ENCODE results near the gene FLVCR2. TPM values are rescaled to one million over a fixed set of nuclear protein-coding genes. Genes with fewer than 3 reads are reported as not detected.

The FLVCR2 gene
- total RNA-seq, 2 experiments from 2014 or later: 0.50 to 4.4 TPM

GRCh38 chr14:75577729-75578101 is 705 bp upstream of the FLVCR2 start:
- Mint-ChIP-seq H3K4me3 (peak overlapping the region; percentile 77), H3K9me3 (no peaks in the 10 kb centered on the region), H3K27me3 (peaks cover 3% of the 10 kb centered on the region), H3K27ac (peak overlapping the region; percentile 59), H3K36me3 (ENCODE audit: low read depth) (no peaks in the 10 kb centered on the region), H3K4me1 (ENCODE audit: low read depth) (peaks cover 20% of the 10 kb centered on the region)
- ATAC-seq (peak; percentile 93), DNase-seq (peak; percentile 88)
- CTCF ChIA-PET: interaction anchor here (0.9 to 12.0 kb wide), 49 partner anchors 10 to 410 kb away, joined by 3 to 281 read pairs (median 5); partner anchors contain the start of genes ERG28, IFT43 and TTLL5
- peak; percentile 66 for TF ChIP-seq CTCF (IDR thresholded peaks at IDR 0.05)
- POLR2A ChIA-PET: interaction anchor here (0.9 to 1.7 kb wide), 5 partner anchors 10 to 276 kb away, joined by 3 to 5 read pairs (median 4); no protein-coding TSS in a partner anchor
- intact Hi-C loops (cut with micrococcal nuclease): loop anchor here (1.0 kb wide), 1 partner anchor 77 kb away; no protein-coding TSS in a partner anchor

- Mint-ChIP-seq H3K36me3 (ENCODE audit: low read depth) (no peaks in the 10 kb centered on the region), H3K27me3 (peaks cover 3% of the 10 kb centered on the region), H3K4me1 (ENCODE audit: low read depth) (peaks cover 20% of the 10 kb centered on the region), H3K4me3 (peak overlapping the region; percentile 77), H3K9me3 (no peaks in the 10 kb centered on the region), H3K27ac (no peak overlapping the region)
- CTCF ChIA-PET: interaction anchor here (1.0 to 12.0 kb wide), 12 partner anchors 9 to 400 kb away, joined by 3 to 281 read pairs (median 7); partner anchors contain the start of genes ERG28 and TTLL5
- ATAC-seq (peak; percentile 6), DNase-seq (no peak)
- TF ChIP-seq CTCF (IDR thresholded peaks at IDR 0.05): no peak
- POLR2A ChIA-PET: interaction anchor here (0.7 to 1.7 kb wide), 3 partner anchors 10 to 72 kb away, joined by 3 to 4 read pairs (median 3); no protein-coding TSS in a partner anchor
- intact Hi-C loops (cut with micrococcal nuclease): no loop called here
These were observed 442 bp downstream of the FLVCR2 start for GRCh38 chr14:75578786-75579337.

- no peak for ATAC-seq
- peaks cover 3% of the 10 kb centered on the region for H3K27me3 Mint-ChIP-seq
- no peak for TF ChIP-seq CTCF (IDR thresholded peaks at IDR 0.05)
- peak overlapping the region; percentile 77 for H3K4me3 Mint-ChIP-seq
- H3K36me3 Mint-ChIP-seq (ENCODE audit: low read depth): no peaks in the 10 kb centered on the region
- no peak overlapping the region for H3K27ac Mint-ChIP-seq
- intact Hi-C loops (cut with micrococcal nuclease): no loop called here
- no peak for DNase-seq
- peaks cover 20% of the 10 kb centered on the region for H3K4me1 Mint-ChIP-seq (ENCODE audit: low read depth)
- no peaks in the 10 kb centered on the region for H3K9me3 Mint-ChIP-seq
- ChIA-PET CTCF (interaction anchor here (1.5 to 12.0 kb wide), 4 partner anchors 18 to 129 kb away, joined by 3 to 281 read pairs (median 22); partner anchors contain the start of genes ERG28 and TTLL5), POLR2A (interaction anchor here (1.4 to 1.7 kb wide), 2 partner anchors 40 to 71 kb away, joined by 3 to 4 read pairs; no protein-coding TSS in a partner anchor)
These were observed 981 bp downstream of the FLVCR2 start for GRCh38 chr14:75579338-75579864.

- Mint-ChIP-seq H3K27ac (no peak overlapping the region), H3K36me3 (ENCODE audit: low read depth) (no peaks in the 10 kb centered on the region), H3K4me3 (peak overlapping the region; percentile 77), H3K9me3 (no peaks in the 10 kb centered on the region), H3K27me3 (peaks cover 3% of the 10 kb centered on the region), H3K4me1 (ENCODE audit: low read depth) (peaks cover 20% of the 10 kb centered on the region)
- TF ChIP-seq CTCF (IDR thresholded peaks at IDR 0.05): no peak
- intact Hi-C loops (cut with micrococcal nuclease): no loop called here
- POLR2A ChIA-PET: interaction anchor here (1.4 kb wide), 1 partner anchor 71 kb away, joined by 3 read pairs; no protein-coding TSS in a partner anchor
- CTCF ChIA-PET: interaction anchor here (3.6 to 12.0 kb wide), 2 partner anchors 18 to 75 kb away, joined by 29 to 281 read pairs; partner anchors contain the start of genes ERG28 and TTLL5
- no peak for DNase-seq
- ATAC-seq: no peak
These were observed 1.5 kb downstream of the FLVCR2 start for GRCh38 chr14:75579882-75580281.

- Mint-ChIP-seq H3K4me1 (ENCODE audit: low read depth) (no peaks in the 10 kb centered on the region), H3K27ac (no peak overlapping the region), H3K36me3 (ENCODE audit: low read depth) (no peaks in the 10 kb centered on the region), H3K9me3 (no peaks in the 10 kb centered on the region), H3K27me3 (no peaks in the 10 kb centered on the region), H3K4me3 (no peak overlapping the region)
- intact Hi-C loops (cut with micrococcal nuclease): no loop called here
- DNase-seq (no peak), ATAC-seq (no peak)
- POLR2A ChIA-PET: no interaction called here
- no peak for TF ChIP-seq CTCF (IDR thresholded peaks at IDR 0.05)
- CTCF ChIA-PET: interaction anchor here (0.6 to 2.1 kb wide), 3 partner anchors 10 to 99 kb away, joined by 3 to 7 read pairs (median 4); partner anchors contain the start of gene FLVCR2
These were observed 9.0 kb downstream of the FLVCR2 start for GRCh38 chr14:75587388-75587787.
